Spleen (tissue), 7 donors: ENCODE measurements around the gene CCNT2.

ENCODE experiments used
- CTCF ChIP-seq, 11 experiments: fragments of 200-600 bp in 7 of 11; fragments of 450-650 bp in 4 of 11; sonication (generic) in 4 of 11; IDR thresholded peaks in 8 of 11; conservative IDR thresholded peaks in 3 of 11; 1 replicate in 7 of 11; 2 replicates in 4 of 11; pipeline versions ENCODE4 v1.4.0 to v1.8.0; 2016 to 2021; ENCODE audit warnings: antibody characterized with exemption in 11 of 11, inconsistent platforms in 4 of 11, mild to moderate bottlenecking in 1 of 11
- POLR2AphosphoS5 ChIP-seq, 3 donors: sonication (generic); formaldehyde crosslinking; IDR thresholded peaks; one replicate each; pipeline ENCODE4 v1.5.1; 2017; ENCODE audit warnings: antibody characterized with exemption in 3 of 3
- donor health status: DM: no; HTN: no; CAD: no; lungs with moderate emphysema.
- donor health status: DM: no; HTN: no; CAD: no.
- donor health status: DM: no; HTN: no; CAD: no.

- TF ChIP-seq POLR2AphosphoS5 (IDR thresholded peaks at IDR 0.05) (no peak), CTCF (IDR thresholded peaks at IDR 0.05 in 8 of 11, conservative IDR thresholded peaks at IDR 0.05 in 3 of 11) (no peak)
Measured at GRCh38 chr2:134976074-134976702, 57.6 kb downstream of the CCNT2 start.
